GM21723 (cell line): ENCODE data around the gene CEP70.
"Not testable (repeated sequence)": the region's sequence is repeated elsewhere in the genome, so short reads cannot be mapped to it uniquely, and the experiment has no call there.

Experiments
- ATAC-seq: cut with Tn5 transposase; IDR thresholded peaks from one replicate; pipeline ENCODE4 v1.9.1; 2021; ENCODE audit warnings: mild to moderate bottlenecking, moderate library complexity; ENCODE audit not compliant: unreplicated experiment

CEP70 gene

DNA sequence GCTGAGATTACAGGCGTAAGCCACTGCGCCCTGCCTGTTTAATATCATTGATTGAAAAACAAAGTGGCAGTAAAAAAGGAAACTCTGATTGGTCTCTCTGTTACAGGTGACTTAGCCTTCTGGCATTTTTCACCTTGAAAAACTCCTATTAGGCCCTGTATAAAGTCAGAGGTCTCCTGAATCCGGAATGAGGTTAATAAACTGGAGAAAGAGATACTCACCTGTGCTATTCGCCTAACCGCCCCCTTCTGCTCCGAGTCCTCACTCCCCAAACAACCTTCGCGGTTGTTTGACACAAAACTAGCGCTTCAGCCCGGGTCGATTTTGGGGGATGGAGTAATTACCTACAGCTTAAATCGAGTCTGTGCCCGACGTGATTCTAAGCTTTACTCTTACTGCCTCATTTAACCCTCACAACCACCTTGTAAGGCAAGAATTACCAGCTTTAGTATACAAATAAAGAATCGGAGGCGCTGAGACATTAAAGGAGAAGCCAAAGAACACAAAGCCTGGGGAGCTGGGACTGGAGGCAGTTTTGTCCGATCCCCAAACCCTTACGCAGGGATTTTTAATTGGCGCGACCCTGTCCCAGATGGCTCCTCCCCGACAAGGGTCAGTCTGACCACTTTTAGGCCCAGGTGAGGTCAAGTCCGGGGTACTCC, 441 bp downstream of the CEP70 start:
- no peak for ATAC-seq

DNA sequence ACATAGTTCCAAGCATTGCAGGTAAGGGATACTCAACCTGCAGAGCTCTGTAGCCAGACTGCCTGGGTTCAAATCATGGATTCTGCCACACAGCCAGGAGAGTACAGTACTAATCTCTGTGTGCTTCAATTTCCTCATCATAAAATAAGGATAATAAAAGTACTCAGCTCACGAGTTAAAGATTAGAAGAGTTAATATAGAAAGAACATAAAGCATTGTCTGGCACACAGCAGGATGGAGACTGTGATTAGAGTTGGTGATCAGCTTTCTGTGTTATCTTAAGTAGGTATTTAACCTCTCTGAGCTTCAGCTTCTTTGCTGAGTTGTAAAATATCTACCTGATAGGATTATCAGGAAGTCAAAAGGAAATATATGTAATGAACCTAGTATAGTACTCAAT, 2.7 kb downstream of the CEP70 start:
- ATAC-seq = no peak

DNA sequence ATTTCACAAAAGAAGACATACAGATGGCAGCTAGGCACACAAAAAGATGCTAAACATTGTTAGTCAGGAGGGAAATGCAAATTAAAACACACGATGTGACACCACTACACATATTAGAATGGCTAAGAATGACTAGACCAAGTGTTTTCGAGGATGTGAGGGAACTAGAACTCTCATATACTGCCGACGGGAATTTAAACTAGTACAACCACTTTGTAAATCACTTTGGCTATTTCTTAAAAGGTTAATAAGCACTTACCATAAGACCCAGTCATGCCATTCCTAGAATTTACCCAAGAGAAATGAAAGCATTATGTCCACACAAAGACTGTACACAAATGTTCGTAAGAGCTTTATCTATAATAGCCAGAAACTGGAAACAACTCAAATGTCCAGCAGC, 5.6 kb downstream of the CEP70 start:
- no peak for ATAC-seq

DNA sequence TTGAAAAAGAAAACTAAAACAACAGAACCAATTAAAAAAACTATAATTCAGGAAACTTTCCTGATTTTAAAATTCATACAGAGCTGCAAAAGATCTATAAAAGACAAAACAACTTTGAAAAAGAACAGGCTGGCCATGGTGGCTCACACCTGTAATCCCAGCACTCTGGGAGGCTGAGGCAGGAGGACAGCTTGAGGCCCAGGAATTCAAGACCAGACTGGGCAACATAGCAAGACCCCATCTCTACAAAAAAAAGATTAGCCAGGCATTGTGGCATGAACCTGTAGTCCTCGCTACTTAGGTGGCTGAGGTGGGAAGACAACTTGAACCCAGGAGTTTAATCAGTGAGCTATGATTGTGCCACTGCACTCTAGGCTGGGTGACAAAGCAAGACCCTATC, 6.7 kb downstream of the CEP70 start:
- ATAC-seq = no peak

DNA sequence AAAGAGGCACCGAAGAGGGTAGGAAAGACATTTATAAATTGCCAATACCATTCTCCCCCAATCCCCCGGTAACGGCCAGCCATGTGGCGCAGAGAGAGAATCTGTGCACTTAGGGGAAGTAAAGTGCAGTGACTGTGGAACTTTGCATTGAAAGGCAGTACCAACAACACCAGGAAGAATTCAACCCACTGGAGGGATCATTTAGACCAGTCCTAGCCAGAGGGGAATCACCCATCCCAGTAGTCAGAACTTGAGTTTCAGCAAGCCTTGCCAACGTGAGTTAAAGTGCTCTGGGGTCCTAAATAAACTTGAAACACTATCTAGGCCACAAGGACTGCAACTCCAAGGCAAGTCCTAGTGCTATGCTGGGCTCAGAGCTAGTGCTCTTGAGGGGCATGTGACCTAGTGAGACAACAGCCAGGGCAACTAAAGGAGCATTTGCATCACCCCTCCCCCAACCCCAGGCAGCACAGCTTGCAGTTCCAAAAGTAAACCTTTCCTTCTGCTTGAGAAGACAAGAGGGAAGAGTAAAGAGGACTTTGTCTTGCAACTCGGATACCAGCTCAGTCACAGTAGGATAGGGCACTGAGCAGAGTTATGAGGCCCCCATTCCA, 15.0 kb downstream of the CEP70 start:
- ATAC-seq = no peak

DNA sequence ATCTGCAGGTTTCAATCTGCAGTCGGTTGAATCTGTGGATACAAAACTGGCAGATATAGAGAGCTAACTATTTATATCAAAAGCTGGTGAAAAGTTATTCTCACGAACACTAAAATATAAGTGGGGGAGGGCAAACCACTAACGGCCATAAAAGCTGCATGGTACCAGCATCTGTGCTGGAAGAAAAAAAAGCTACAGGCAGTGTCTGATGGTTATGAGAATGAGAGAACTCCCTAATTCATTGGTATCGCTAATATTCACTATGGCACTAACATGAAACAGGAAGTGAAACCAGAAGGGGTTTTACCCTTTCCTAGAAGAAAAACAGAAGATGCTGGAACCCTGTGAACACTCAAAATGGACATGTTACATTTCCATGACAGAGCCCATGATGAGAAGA, 15.9 kb downstream of the CEP70 start:
- peak; percentile 80 for ATAC-seq

DNA sequence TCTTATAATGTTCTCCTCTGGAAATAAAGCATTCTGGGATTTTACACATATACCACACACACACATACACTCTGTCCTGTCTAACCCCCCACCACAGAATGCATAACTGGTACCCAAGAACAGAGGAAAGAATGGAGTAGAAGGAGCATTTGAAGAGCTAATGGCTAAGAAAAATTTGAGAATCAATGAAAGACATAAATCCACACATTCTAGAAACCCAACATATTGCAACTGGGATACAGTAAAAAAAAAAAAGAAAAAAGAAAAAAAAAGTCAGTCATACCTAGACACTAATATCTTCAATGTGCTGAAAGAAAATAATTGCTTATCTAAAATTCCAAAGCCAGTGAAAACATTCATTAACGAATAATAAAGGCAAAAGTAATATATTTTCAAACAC, 20.9 kb downstream of the CEP70 start:
- ATAC-seq = no peak

DNA sequence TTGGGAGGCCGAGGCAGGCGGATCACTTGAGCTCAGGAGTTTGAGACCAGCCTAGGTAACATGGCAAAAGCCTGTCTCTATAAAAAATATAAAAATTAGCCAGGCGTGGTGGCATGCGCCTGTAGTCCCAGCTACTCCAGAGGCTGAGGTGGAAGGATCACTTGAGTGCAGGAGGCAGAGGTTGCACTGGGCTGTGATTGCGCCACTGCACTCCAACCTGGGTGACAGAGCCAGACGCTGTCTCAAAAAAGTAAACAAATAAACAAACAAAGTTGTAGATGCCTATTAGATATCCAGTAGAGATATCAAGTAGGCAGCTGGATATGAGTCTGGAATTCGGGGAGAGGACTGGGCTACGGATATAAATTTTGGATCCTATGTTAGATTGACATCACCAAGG, 24.4 kb downstream of the CEP70 start:
- not testable (repeated sequence) for ATAC-seq

DNA sequence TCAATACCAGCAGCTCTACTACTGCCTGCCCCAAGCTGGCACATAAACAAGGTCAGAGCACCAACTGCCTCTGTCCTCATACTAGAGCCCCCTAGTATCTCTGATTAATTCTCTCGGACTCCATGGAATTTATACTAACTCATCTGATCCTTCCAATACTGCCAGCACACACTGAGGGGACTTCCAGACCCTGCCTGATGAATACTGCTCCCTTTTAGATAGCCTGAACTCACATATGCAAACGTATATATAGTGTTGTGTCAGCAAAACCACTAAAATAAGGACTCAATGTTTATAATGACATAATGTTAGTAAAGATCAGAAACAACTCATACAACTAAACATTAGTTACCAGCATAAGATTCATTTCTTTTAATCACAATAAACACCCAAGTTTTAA, 25.0 kb downstream of the CEP70 start:
- ATAC-seq = no peak

DNA sequence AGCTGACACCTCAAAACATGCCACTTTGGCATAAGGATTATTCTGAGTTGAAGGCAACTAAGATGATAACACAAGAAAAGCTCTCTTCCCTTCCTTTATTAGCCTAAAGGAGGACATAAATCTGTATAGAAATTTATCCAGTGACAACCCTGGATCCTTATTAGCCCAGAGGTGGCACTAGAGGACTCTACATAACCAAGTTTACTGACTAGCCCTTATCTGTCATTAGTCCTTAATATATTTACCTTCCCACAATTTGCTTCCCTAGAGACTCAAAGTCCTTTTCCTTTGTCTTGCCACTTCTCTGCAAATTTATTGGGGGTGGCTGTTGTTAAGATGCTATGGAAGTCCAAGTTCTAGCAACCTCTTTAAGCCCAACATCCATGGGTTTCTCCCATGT, 26.7 kb downstream of the CEP70 start:
- ATAC-seq = no peak

DNA sequence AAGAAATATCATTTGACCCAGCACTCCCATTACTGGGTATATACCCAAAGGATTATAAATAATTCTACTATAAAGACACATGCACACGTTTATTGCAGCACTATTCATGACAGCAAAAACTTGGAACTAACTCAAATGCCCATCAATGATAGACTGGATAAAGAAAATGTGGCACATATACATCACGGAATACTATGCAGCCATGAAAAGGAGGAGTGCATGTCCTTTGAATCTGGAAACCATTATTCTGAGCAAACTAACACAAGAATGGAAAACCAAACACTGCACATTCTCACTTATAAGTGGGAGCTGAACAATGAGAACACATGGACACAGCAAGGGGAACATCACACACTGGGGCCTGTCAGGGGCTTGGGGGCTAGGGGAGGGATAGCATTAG, 27.8 kb downstream of the CEP70 start:
- not testable (repeated sequence) for ATAC-seq

DNA sequence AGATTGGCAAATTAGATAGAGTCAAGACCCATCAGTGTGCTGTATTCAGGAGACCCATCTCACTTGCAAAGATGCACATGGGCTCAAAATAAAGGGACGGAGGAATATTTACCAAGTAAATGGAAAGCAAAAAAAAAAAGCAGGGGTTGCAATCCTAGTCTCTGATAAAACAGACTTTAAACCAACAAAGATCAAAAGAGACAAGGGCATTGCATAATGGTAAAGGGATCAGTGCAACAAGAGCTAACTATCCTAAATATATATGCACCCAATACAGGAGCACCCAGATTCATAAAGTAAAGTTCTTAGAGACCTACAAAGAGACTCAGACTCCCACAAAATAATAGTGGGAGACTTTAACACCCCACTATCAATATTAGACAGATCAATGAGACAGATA, 31.2 kb downstream of the CEP70 start:
- ATAC-seq = not testable (repeated sequence)

DNA sequence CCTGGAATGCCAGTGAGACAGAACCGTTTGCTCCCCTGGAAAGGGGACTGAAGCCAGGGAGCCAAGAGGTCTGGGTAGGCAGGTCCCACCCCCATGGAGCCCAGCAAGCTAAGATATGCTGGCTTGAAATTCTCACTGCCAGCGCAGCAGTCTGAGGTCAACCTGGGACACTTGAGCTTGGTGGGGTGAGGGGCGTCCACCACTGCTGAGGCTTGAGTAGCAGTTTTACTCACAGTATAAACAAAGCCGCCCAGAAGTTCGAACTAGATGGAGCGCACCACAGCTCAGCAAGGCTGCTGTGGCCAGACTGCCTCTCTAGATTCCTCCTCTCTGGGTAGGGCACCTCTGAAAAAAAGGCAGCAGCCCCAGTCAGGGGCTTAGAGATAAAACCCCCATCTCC, 33.6 kb downstream of the CEP70 start:
- no peak for ATAC-seq

DNA sequence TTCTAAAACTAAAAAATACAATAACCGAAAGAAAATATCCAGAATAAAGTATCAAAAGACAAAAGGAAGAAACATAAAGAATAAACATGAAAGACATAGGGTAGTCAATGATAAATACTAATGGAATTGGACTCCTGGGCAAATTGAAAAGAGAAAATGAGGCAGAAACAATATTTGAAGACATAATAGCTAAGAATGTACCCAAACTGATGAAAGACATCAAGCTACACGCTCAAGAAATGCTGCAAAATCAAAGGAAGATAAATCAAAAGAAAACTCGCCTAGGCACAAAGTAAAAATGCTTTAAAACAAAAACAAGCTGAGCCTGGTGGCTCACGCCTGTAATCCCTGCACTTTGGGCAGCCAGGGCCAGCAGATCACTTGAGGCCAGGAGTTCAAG, 34.9 kb downstream of the CEP70 start:
- ATAC-seq = no peak

DNA sequence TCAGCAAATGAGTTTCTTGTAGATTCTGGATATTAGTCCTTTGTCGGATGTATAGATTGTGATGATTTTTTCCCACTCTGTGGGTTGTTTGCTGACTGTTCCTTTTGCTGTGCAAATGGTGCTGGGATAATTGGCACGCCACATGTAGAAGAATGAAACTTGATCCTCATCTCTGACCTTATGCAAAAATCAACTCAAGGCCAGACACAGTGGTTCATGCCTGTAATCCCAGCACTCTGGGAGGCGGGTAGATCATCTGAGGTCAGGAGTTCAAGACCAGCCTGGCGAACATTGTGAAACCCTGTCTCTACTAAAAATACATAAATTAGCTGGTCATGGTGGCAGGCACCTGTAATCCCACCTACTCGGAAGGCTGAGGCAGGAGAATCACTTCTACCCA, 39.3 kb downstream of the CEP70 start:
- ATAC-seq = not testable (repeated sequence)

DNA sequence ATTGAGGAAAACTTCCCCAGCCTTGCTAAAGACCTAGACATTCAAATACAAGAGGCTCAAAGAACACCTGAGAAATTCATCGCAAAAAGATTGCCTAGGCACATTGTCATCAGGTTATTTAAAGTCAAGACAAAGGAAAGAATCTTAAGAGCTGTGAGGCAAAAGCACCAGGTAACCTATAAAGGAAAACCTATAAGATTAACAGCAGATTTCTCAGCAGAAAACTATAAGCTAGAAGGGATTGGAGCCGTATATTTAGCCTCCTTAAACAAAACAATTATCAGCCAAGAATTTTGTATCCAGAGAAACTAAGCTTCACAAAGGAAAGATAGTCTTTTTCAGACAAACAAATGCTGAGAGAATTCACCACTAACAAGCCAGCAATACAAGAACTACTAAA, 43.1 kb downstream of the CEP70 start:
- ATAC-seq = not testable (repeated sequence)

DNA sequence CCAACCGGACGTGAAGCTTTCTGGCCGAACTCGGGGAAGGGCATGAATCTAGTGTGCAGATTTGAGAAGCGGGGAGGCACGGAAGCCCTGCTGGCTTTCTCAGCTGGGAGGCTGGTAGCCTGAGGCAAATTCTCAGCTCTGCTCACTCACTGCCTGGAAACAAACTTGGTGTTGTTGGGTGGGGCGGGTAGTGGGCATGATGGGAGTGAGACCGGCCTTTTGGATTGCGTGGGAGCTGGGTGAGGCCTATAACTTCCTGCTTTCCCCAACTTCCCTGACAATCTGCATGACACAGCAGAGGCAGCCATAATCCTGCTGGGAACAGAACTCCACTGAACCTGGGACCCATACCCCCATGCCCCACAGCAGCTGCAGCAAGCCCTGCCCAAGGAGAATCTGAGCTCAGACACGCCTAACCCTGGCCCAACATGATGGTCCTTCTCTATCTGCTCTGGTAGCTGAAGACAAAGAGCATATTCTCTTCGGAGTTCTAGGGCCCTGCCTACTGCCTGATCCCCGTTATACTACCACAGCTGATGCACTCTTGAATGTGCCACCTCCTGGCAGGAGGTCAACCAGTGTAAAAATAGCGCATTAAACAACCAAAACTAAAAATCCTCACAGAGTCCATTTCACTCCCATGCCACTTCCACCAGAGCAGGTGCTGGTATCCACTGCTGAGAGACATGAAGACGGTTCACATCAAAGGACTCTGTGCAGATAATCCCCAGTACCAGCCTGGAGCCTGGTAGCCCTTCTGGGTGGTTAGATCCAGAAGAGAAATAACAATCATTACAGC, 44.7 kb downstream of the CEP70 start:
- no peak for ATAC-seq

DNA sequence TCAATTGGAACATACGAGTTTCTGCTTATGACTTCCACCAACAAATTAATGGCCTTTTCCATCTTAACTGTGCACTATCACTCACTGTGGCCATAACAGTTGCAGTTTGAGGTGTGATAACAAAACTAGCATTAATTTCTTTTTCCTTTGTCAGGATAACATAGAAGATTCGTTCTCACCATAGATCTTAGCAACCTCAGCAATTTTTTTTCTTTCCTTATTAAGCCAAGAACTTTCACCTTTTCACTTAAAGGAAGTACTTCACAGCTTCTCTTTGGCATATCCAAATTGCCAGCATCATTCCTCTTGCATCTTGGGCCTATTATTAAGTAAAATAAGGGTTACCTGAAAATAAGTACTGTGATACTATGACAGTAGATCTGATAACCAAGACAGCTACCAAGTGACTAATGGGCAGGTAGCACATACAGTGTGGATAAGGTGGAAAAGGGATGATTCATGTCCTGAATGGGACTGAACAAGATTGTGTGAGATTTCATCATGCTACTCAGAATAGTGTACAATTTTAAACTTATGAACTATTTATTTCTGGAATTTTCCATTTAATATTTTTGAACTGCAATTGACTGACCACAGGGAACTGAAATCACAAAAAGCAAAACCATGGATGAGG, 46.6 kb downstream of the CEP70 start:
- no peak for ATAC-seq

DNA sequence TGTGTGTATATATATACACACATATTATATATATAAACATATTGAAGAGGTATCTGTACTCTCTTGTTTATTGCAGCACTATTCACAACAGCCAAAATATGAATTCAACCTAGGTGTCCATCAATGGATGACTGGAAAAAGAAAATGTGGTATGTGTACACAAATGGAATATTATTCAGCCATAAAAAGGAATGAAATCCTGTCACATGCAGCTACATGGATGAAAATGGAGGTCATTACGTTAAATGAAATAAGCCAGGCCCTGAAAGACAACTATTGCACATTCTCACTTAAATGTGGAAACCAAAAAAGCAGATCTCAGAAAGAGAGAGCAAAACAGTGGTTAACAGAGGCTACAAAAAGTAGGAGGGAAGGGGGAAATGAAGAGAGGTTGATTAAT, 49.5 kb downstream of the CEP70 start:
- ATAC-seq = no peak

DNA sequence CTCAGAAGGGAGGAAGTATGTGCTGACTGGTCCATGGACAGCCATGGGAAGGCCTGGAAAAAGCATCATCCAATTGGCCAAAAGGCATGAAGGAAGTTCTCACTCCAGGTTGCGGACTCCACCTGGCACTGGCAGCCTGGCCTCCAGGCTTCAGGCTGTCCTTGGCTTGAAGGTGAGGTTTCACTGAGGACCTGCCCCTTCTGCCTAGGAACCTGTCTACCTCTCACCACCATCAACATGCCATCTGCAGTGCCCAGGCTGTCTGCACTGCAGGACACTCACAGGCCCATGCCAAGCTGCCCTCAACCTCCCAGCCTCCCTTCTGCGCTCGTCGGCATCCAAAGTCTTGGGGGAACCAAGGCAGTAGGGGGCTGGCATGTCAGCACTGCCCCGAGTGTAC, 51.1 kb downstream of the CEP70 start:
- ATAC-seq = no peak

DNA sequence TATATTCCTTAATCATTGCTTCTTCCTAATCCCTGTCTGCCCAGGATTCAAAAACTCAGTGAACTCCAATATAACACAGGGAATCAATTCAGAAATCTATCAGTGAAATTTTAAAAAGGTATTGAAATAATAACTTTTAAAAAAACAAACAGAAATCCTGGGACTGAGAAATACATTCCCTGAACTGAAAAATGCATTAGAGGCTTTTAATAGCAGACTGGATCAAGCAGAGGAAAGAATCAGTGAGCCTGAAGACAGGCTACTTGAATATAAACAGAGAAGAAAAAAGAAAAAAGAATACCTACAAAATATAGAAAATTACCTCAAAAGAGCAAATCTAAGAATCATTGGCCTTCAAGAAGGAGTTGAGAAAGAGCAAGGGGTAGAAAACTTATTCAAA, 54.7 kb downstream of the CEP70 start:
- ATAC-seq = no peak

DNA sequence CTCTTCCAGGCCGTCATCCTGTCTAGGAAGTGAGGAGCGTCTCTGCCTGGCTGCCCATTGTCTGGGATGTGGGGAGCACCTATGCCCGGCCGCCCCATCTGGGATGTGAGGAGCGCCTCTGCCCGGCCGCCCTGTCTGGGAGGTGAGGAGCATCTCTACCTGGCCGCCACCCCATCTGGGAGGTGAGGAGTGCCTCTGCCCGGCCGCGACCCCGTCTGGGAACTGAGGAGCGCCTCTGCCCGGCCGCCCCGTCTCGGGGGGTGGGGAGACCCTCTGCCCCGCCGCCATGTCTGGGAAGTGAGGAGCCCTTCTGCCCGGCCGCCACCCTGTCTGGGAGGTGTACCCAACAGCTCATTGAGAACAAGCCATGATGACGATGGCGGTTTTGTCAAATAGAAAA, 72.6 kb downstream of the CEP70 start:
- ATAC-seq = not testable (repeated sequence)
